Stimulated activated CD4-positive, alpha-beta T cell treated with anti-CD3 and anti-CD28 coated beads, Interleukin-4, amount 100 ng/mL, for 48 hours (primary cell): ENCODE data around the gene SLC26A3.

Experiments used
- DNase-seq, 2 donors: peaks; one replicate each; pipeline ENCODE4 v3.0.0-alpha.2; 2020; ENCODE audit warnings: low read depth in 2 of 2

The SLC26A3 gene

GRCh38 chr7:107816011-107816566 lies 13.1 kb upstream of the SLC26A3 start:
- DNase-seq, result no peak

DNA sequence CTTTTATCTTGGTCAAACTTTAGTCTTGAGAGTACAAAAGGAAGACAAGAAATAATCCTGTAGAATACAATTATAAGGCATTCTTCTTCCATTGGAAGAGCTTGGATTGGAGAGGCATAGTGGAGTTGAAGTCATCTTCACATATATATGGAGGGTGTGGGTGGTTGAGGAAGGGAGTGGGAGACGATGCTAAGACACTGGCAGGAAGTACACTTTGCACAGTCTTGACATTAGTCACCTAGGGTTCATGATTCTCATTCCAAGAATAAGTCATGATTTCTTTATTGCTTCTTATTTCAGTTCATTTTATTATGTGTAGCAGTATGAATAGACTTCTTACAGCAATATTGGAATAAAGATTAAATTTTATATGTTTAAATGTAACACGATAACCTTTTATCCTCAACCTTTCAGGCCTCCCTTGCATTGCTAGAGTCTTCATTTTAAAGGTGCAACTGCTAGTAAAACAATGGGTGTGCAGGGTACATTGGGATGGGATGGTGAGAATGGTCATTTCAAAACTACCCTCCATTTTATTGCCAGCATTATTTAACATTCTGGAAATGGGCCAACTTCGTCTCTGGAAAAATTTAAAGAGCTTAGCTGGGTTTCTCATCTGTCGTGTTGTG lies 12.3 kb upstream of the SLC26A3 start:
- DNase-seq, result peak in 1 of 2 donors; percentile 14

DNA sequence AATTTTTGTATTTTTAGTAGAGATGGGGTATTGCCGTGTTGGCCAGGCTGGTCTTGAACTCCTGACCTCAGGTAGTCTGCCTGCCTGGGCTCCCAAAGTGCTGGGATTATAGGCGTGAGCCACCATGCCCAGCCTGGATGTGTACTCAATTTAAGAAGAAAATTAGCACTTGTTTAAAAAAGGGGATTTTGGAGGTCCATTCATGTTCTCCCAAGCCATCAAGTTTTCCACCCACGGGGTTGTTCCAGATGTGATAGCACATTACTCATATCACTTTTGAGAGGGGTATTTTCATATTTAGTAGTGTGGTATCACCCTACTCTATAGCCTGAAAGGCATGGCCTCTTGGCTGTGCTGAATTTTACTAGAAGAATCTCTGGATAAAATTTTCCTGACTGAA lies 10.5 kb upstream of the SLC26A3 start:
- peak; percentile 21 to 46 for DNase-seq

DNA sequence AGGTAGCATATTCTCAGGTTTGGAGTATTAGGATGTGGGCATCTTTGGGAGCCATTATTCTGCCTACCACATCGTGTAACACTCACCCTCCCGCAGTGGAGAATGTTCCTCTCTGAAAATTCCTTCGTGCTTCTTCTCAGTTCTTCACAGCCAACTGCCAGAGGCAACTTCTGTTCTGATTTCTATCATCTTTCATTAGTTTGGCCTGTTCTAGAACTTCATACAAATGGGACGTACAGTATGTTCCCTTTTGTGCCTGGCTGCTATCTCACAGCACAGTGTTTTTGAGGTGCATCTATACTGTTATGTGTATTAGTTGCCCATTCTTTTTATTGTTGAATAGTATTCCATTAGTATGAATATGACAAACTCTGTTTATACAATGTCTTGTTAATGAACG lies 8.9 kb upstream of the SLC26A3 start:
- DNase-seq, result no peak

GRCh38 chr7:107810626-107811025 lies 7.6 kb upstream of the SLC26A3 start:
- no peak for DNase-seq

GRCh38 chr7:107809179-107809578 lies 6.2 kb upstream of the SLC26A3 start:
- no peak for DNase-seq

- DNase-seq, result no peak
Measured at GRCh38 chr7:107799647-107800264, 3.3 kb downstream of the SLC26A3 start.

DNA sequence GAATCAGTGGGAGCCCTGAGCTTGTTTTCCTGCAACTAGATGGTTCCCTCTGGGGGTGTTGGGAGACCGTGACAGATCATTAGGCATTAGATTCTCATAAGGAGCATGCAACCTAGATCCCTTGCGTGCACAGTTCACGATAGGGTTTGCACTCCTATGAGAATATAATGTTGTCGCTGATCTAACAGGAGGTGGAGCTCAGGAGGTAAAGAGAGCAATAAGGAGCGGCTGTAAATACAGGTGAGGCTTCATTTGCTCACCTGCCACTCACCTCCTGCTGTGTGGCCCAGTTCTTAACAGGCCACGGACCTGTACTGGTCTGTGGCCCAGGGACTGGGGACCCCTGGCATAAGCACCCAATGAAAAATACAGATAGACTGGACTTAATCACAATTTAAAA lies 10.7 kb downstream of the SLC26A3 start:
- no peak for DNase-seq

DNA sequence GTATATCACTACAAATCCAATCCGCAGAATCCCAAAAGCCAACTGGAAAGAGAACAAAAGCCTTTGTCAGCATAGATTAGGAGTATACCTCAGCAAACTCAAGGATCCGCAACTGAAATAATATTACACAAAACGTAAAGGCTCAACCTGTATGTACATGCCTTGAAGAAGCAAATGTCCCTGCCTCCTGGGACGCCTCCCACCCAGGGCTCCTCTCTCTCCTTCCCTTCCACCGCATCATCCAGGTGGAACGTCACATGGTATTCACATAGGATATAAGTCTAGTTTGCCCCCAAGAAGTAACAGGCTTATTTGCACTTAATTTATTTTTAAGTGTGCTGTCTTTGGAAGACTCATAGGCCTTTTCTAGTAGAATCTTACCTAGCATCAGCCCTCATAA lies 13.4 kb downstream of the SLC26A3 start:
- no peak for DNase-seq

- no peak for DNase-seq
Measured at GRCh38 chr7:107788662-107789061, 14.4 kb downstream of the SLC26A3 start.

- no peak for DNase-seq
Measured at GRCh38 chr7:107788216-107788615, 14.8 kb downstream of the SLC26A3 start.

DNA sequence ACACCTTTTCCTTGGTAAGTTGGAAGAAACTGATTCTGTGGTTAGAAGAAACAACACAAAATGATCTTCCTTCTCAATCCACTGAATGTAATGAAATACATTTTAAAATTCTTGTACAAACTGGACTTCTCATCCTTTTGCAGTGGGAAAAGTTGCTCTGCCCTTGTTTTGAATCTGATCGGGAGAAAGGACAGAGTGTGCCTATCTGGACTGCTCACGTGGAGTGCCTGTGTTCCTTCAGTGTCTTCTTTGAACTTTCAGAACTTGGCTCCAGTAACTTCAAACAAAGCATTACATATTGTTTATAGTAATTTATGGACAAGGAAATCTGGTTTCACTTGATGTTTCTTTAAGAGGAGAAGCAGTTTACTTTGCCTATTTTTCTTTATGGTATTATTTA lies 17.1 kb downstream of the SLC26A3 start:
- DNase-seq, result no peak

DNA sequence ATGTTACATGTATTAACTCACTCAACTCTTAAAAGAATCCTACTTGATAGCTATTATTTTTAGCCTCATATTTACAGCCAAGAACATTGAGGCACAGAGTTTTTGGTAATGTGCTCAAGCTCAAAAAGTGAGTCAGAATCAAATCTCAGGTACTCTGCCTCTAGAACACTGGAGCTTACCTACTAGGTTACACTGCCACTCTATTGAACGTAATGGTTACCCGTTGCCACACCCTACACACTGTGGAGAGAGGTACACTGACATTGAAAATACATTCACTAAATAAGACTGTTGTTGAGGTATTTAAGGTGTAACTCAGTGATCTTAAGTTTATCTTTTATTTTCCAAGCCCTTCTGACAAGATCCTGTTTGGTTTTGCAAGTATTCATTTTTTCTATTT lies 17.9 kb downstream of the SLC26A3 start:
- DNase-seq, result no peak

DNA sequence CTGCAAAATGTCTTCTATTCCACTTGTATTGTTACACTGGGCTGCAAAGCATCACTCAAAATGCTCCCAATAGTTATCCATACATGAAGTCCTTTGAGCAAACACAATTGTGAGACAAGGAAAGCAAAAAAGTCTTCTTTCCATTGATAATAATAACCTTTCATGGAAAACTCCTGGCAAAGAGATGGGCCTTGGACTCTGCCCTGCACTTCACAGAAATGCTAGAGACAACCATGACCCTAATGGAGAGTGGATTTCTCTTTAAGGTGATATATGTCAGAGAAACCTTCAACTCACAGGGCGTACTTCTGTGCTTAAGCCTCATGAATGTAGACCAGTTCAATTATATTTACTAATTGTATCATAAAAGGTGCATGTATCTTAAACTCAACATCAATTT lies 19.4 kb downstream of the SLC26A3 start:
- no peak for DNase-seq

DNA sequence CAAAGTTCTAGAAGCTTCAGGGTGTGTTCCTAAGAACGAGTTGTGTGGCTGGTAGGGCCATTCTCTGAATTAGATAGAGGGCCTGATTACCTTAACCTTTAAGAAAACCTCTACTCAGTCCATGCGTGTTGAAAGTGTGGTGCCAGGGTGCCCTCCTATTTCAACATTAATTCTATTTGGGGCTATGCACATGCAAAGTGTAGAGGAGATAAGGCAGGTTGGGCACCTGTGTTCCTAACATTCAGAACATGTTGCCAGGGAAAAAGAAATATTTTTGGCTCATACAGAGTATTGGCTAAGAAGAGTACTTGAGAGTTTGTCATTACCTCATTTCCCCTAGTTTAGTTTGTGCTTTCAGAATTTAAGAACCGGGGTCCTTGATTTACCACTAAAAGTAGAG lies 20.6 kb downstream of the SLC26A3 start:
- DNase-seq, result no peak

DNA sequence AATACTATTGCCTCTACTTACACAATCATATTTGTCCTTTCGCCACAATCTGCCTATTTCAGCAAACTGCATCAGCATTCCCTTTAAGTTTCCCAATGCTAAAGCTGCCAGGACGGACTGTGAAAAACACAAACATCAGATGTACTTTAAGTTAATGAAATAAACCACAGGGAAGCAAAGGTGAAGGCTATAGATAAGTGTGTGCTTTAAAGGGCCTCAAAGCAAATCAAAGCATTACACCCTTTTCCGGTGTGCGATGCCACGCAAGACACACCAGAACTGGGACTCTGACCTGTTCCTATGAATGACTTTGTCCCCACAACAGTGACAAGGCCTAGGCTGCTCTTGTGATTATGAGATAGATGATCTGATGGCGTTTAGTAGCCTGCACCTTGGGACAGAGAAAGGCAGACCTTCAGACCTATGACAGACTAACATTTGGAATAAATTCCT lies 23.4 kb downstream of the SLC26A3 start:
- no peak for DNase-seq

- DNase-seq, result no peak
Measured at GRCh38 chr7:107778283-107778682, 24.7 kb downstream of the SLC26A3 start.

DNA sequence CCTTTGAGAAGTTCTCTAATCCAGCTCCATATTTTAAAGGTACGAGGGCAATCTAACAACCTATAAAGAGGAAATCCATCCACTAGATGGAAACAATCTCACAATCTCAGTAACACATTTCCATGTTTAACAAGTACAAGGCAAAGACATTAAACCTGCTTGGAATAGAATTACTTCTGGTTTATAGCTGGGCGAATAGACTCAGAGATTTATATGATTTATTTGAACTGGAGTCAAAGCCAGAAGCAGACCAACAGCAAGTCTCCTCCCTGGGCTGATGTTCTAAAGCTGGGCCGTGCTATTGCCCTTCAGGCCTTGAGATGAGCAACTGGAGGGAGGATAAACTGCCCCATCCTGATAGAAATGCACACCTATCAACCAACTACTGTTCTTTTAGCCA lies 25.3 kb downstream of the SLC26A3 start:
- no peak for DNase-seq

DNA sequence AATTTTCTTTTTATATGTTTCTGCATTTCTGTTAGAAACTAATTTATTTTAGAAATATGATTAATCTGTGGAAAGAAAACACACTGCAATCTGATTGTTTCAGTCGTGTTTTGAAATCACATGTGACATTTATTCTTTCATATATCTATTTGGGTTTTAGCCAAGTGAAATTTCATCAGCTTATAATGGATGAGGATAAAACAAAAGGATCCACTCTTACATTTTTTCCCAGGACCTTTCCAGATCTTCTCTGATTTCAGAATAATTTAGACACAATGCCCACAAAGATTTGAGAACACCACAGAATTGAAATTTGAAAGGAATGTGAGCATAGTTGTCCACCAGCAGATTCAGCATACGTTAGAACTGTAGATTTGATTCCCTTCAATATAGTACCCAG lies 30.0 kb downstream of the SLC26A3 start:
- DNase-seq, result no peak

DNA sequence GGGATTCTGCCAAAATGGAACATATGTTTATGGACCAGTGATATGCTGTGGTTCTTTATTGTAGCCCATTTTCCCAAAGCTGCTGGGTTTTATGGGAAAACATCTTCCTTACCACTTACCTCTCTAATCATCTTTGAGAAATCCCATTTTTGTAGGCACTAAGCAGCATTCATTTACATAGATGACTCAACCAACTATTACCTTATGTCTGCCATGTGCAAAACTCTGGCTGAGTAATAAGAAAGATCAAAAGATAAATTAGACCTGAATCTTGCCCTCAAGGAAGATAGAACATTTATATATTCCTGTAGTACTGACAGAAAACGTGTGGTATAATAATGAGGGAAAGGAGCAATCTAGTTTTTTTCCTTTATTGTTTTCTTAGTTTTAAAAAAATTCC lies 34.8 kb downstream of the SLC26A3 start:
- DNase-seq, result no peak

DNA sequence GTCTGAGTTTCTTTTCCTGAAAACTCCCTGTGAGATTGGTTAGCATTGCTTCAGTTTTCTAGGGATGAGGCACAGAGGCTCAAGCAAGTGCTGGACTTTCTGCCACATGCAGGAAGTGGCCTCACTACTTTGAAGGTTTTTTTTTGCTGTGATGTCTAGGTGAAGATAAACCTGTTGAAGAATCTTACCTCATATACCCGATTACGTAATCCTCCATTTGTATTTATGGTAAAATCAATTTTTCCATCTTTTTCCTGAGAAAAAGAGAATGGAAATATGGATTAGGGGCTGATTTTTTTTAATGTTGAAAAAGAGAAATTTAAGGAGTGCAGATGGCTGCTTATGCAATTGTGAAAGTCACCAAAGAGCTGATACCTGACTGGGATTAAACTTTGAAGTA lies 35.6 kb downstream of the SLC26A3 start:
- no peak for DNase-seq

- no peak for DNase-seq
Measured at GRCh38 chr7:107758667-107759066, 44.4 kb downstream of the SLC26A3 start.

GRCh38 chr7:107754642-107755041 lies 48.4 kb downstream of the SLC26A3 start:
- DNase-seq, result no peak

- no peak for DNase-seq
Measured at GRCh38 chr7:107751113-107751512, 51.9 kb downstream of the SLC26A3 start.
